H1 (cell line): ENCODE results near the gene MMP27. TPM values are rescaled to one million over a fixed set of nuclear protein-coding genes. Genes with fewer than 3 reads are reported as not detected.

ENCODE experiments used
- CTCF ChIA-PET: fragments of 300-600 bp; sonication (Branson Sonifier 250); formaldehyde crosslinking; loops from one replicate; lab custom pipeline; 2021; ENCODE audit not compliant: partially characterized antibody; lab: Charles Lee
- POLR2A ChIA-PET: fragments of 300-600 bp; sonication (Branson Sonifier 250); formaldehyde crosslinking; loops from one replicate; lab custom pipeline; 2021; ENCODE audit warnings: inconsistent platforms; ENCODE audit not compliant: partially characterized antibody; lab: Charles Lee
- DNase-seq, 2 experiments: peaks; one replicate each; pipeline versions ENCODE4 v3.0.0 to v3.0.0-alpha.2; 2010 to 2022; ENCODE audit warnings: low spot score in 2 of 2, low read depth in 1 of 2, mixed read lengths in 1 of 2
- FAIRE-seq: peaks from 2 replicates; lab custom pipeline; 2011; peaks lifted over from hg19 to GRCh38; lab: Jason Lieb, UNC
- H2AFZ ChIP-seq: 2 replicates; pipeline ENCODE4 v1.8.1; 2012; ENCODE audit warnings: low read length, inconsistent platforms
- H2AK5ac ChIP-seq: 2 replicates; pipeline ENCODE4 v1.6.1; 2013; ENCODE audit warnings: low read depth, low read length
- H2BK120ac ChIP-seq: replicated peaks from 2 replicates; pipeline ENCODE3; 2013; ENCODE audit warnings: low read depth, low read length, inconsistent platforms
- H2BK12ac ChIP-seq: 2 replicates; pipeline ENCODE4 v1.6.1; 2013; ENCODE audit warnings: low read depth, low read length
- H2BK15ac ChIP-seq: 2 replicates; pipeline ENCODE4 v1.6.1; 2013; ENCODE audit warnings: low read length
- H2BK20ac ChIP-seq: 2 replicates; pipeline ENCODE4 v1.6.1; 2013; ENCODE audit warnings: low read length
- H2BK5ac ChIP-seq: 2 replicates; pipeline ENCODE4 v1.6.1; 2013; ENCODE audit warnings: low read depth, low read length
- H3K14ac ChIP-seq: 2 replicates; pipeline ENCODE4 v1.6.1; 2013; ENCODE audit warnings: inconsistent platforms; ENCODE audit not compliant: insufficient read length
- H3K18ac ChIP-seq: 2 replicates; pipeline ENCODE4 v1.6.1; 2013; ENCODE audit warnings: low read length; ENCODE audit errors: extremely low read depth
- H3K23ac ChIP-seq: 2 replicates; pipeline ENCODE4 v1.6.1; 2013; ENCODE audit warnings: inconsistent platforms; ENCODE audit not compliant: insufficient read length
- H3K23me2 ChIP-seq: 2 replicates; pipeline ENCODE4 v1.6.1; 2013; ENCODE audit warnings: low read depth, low read length
- H3K27ac ChIP-seq: 2 replicates; pipeline ENCODE4 v1.6.1; 2011; ENCODE audit warnings: low read depth, low read length, inconsistent platforms
- H3K27me3 ChIP-seq, 4 experiments: replicated peaks in 1 of 4; 1 replicate in 1 of 4; 2 replicates in 3 of 4; pipeline versions ENCODE4 v1.6.1 to v1.8.1; 2011 to 2013; ENCODE audit warnings: low read length in 3 of 4, mild to moderate bottlenecking in 3 of 4, inconsistent platforms in 2 of 4, mixed read lengths in 2 of 4, moderate library complexity in 1 of 4; ENCODE audit not compliant: control insufficient read depth in 3 of 4, insufficient read depth in 3 of 4; ENCODE audit errors: extremely low read depth in 1 of 4
- H3K36me3 ChIP-seq, 4 experiments: 2 replicates each; pipeline versions ENCODE4 v1.6.1 to v1.8.1; 2011 to 2013; ENCODE audit warnings: mild to moderate bottlenecking in 4 of 4, low read length in 3 of 4, moderate library complexity in 2 of 4, control low read depth in 1 of 4, inconsistent platforms in 1 of 4; ENCODE audit not compliant: insufficient read depth in 4 of 4, control insufficient read depth in 2 of 4
- H3K4ac ChIP-seq: replicated peaks from 2 replicates; pipeline ENCODE3; 2013; ENCODE audit warnings: low read length, low read depth, mixed read lengths, inconsistent platforms; ENCODE audit not compliant: insufficient read length
- H3K4me1 ChIP-seq, 4 experiments: replicated peaks in 1 of 4; 1 replicate in 1 of 4; 2 replicates in 3 of 4; pipeline versions ENCODE4 v1.6.1 to v1.8.1; 2011 to 2013; ENCODE audit warnings: low read length in 3 of 4, inconsistent platforms in 2 of 4, mixed read lengths in 1 of 4; ENCODE audit not compliant: insufficient read depth in 4 of 4, control insufficient read depth in 3 of 4
- H3K4me2 ChIP-seq, 2 experiments: 2 replicates each; pipeline versions ENCODE4 v1.6.1 to v1.8.1; 2011 to 2013; ENCODE audit warnings: low read depth in 2 of 2, low read length in 2 of 2, control low read depth in 1 of 2, inconsistent platforms in 1 of 2, mild to moderate bottlenecking in 1 of 2; ENCODE audit not compliant: insufficient read depth in 1 of 2
- H3K4me3 ChIP-seq, 4 experiments: fragments of 200-600, 300-600 bp in 1 of 4; sonication (generic), shearing (Covaris generic), sonication (Bioruptor Twin) in 1 of 4; 2 replicates each; pipeline versions ENCODE4 v1.5.1 to v1.8.1; 2011 to 2016; ENCODE audit warnings: low read length in 4 of 4, low read depth in 3 of 4, control low read depth in 2 of 4, inconsistent platforms in 2 of 4, mild to moderate bottlenecking in 2 of 4, mixed read lengths in 1 of 4, moderate library complexity in 1 of 4; ENCODE audit not compliant: insufficient read depth in 2 of 4; ENCODE audit errors: extremely low read depth in 1 of 4
- H3K56ac ChIP-seq: replicated peaks from 2 replicates; pipeline ENCODE3; 2013; ENCODE audit warnings: low read depth, mild to moderate bottlenecking, mixed read lengths, low read length, inconsistent platforms; ENCODE audit not compliant: insufficient read length
- H3K79me1 ChIP-seq: 2 replicates; pipeline ENCODE4 v1.6.1; 2013; ENCODE audit warnings: low read depth, low read length, control low read depth
- H3K79me2 ChIP-seq, 2 experiments: 2 replicates each; pipeline versions ENCODE4 v1.6.1 to v1.8.1; 2012 to 2013; ENCODE audit warnings: low read length in 2 of 2, mild to moderate bottlenecking in 2 of 2, inconsistent platforms in 1 of 2; ENCODE audit not compliant: insufficient read depth in 2 of 2, control insufficient read depth in 1 of 2
- H3K9ac ChIP-seq, 4 experiments: replicated peaks in 1 of 4; 1 replicate in 1 of 4; 2 replicates in 3 of 4; pipeline versions ENCODE4 v1.6.1 to v1.8.1; 2011 to 2013; ENCODE audit warnings: low read depth in 3 of 4, low read length in 3 of 4, control low read depth in 2 of 4, mild to moderate bottlenecking in 2 of 4, moderate library complexity in 2 of 4, inconsistent platforms in 1 of 4; ENCODE audit errors: extremely low read depth in 1 of 4
- H3K9me3 ChIP-seq, 2 experiments: 2 replicates each; pipeline versions ENCODE4 v1.6.1 to v1.8.1; 2012 to 2013; ENCODE audit warnings: mild to moderate bottlenecking in 2 of 2, moderate library complexity in 2 of 2, control low read depth in 1 of 2, inconsistent platforms in 1 of 2, low read depth in 1 of 2, low read length in 1 of 2, mixed read lengths in 1 of 2; ENCODE audit not compliant: insufficient read depth in 2 of 2
- H4K20me1 ChIP-seq, 2 experiments: replicated peaks in 1 of 2; 2 replicates each; pipeline versions ENCODE3 to v1.8.1; 2011 to 2013; ENCODE audit warnings: inconsistent platforms in 2 of 2, low read length in 2 of 2, mild to moderate bottlenecking in 1 of 2; ENCODE audit not compliant: insufficient read depth in 2 of 2, control insufficient read depth in 1 of 2
- H4K5ac ChIP-seq: 2 replicates; pipeline ENCODE4 v1.6.1; 2013; ENCODE audit warnings: low read length, low read depth, mixed read lengths, inconsistent platforms; ENCODE audit not compliant: insufficient read length
- H4K8ac ChIP-seq: 2 replicates; pipeline ENCODE4 v1.8.0; 2013; ENCODE audit warnings: mild to moderate bottlenecking, moderate library complexity, low read length, inconsistent platforms; ENCODE audit not compliant: insufficient read depth; ENCODE audit errors: extremely low read depth
- H4K91ac ChIP-seq: replicated peaks from 2 replicates; pipeline ENCODE3; 2013; ENCODE audit warnings: low read length, mixed read lengths, inconsistent platforms; ENCODE audit not compliant: insufficient read length
- BCL11A ChIP-seq, 2 experiments: IDR thresholded peaks; one replicate each; pipeline ENCODE4 v1.6.1; 2011; ENCODE audit warnings: low read depth in 2 of 2, low read length in 2 of 2, mild to moderate bottlenecking in 2 of 2
- CBX5 ChIP-seq: fragments of 300-800, 300-1000 bp; sonication (generic); IDR thresholded peaks from 2 replicates; pipeline ENCODE4 v1.7.1; 2016; ENCODE audit warnings: antibody characterized with exemption, low read length, low read depth
- CEBPB ChIP-seq: IDR thresholded peaks from 2 replicates; pipeline ENCODE4 v1.6.1; 2012; ENCODE audit warnings: low read depth, low read length
- GABPA ChIP-seq: IDR thresholded peaks from 2 replicates; pipeline ENCODE4 v1.6.1; 2011; ENCODE audit warnings: mild to moderate bottlenecking, low read length, moderate library complexity, borderline replicate concordance; ENCODE audit not compliant: insufficient read depth
- KDM5A ChIP-seq: fragments of 200-600 bp; IDR thresholded peaks from 2 replicates; pipeline ENCODE4 v1.7.1; 2012; ENCODE audit warnings: mild to moderate bottlenecking, low read length, inconsistent platforms, mixed read lengths
- POLR2A ChIP-seq, 2 experiments: IDR thresholded peaks; 1 replicate in 1 of 2; 2 replicates in 1 of 2; pipeline ENCODE4 v1.6.1; 2011; ENCODE audit warnings: low read depth in 2 of 2, low read length in 2 of 2, mild to moderate bottlenecking in 2 of 2; ENCODE audit errors: control extremely low read depth in 1 of 2
- POLR2AphosphoS5 ChIP-seq: IDR thresholded peaks from 2 replicates; pipeline ENCODE4 v1.6.1; 2011; ENCODE audit warnings: low read depth, low read length
- RBBP5 ChIP-seq: IDR thresholded peaks from 2 replicates; pipeline ENCODE4 v1.7.1; 2012; ENCODE audit warnings: low read depth, mild to moderate bottlenecking, inconsistent platforms, low read length, moderate library complexity, borderline replicate concordance
- RFX5 ChIP-seq: IDR thresholded peaks from 2 replicates; pipeline ENCODE4 v1.6.1; 2011; ENCODE audit warnings: low read depth, low read length, improper control_type of control experiment, borderline replicate concordance
- SIN3A ChIP-seq, 2 experiments: IDR thresholded peaks in 1 of 2; conservative IDR thresholded peaks in 1 of 2; 2 replicates each; pipeline ENCODE4 v1.6.1; 2011 to 2012; ENCODE audit warnings: low read length in 2 of 2, improper control_type of control experiment in 1 of 2, low read depth in 1 of 2, mild to moderate bottlenecking in 1 of 2
- SIRT6 ChIP-seq: IDR thresholded peaks from one replicate; pipeline ENCODE4 v1.7.1; 2012; ENCODE audit warnings: low read length, inconsistent platforms
- SRF ChIP-seq: IDR thresholded peaks from 2 replicates; pipeline ENCODE4 v1.6.1; 2011; ENCODE audit warnings: mild to moderate bottlenecking, low read depth, low read length, moderate library complexity
- TCF12 ChIP-seq: IDR thresholded peaks from 2 replicates; pipeline ENCODE4 v1.6.1; 2011; ENCODE audit warnings: low read depth, mild to moderate bottlenecking, low read length
- YY1 ChIP-seq: IDR thresholded peaks from 2 replicates; pipeline ENCODE4 v1.6.1; 2011; ENCODE audit warnings: low read depth, mild to moderate bottlenecking, low read length
- WGBS, 2 experiments: shearing (Covaris generic) in 1 of 2; methylation state at CpG; one replicate each; pipeline versions ENCODE4 v1.1.6 to v1.1.7; 2013 to 2015; ENCODE audit warnings: low lambda C conversion rate in 2 of 2, mixed read lengths in 2 of 2, inconsistent platforms in 1 of 2, low coverage in 1 of 2, missing lambda C conversion rate in 1 of 2; ENCODE audit not compliant: insufficient replicate concordance in 2 of 2, insufficient coverage in 1 of 2, insufficient read length in 1 of 2; ENCODE audit errors: extremely low coverage in 1 of 2, missing lambda C conversion rate in 1 of 2; 5-methylcytosine and 5-hydroxymethylcytosine counted together
- long read RNA-seq, 2 experiments: library from RNA in 1 of 2; library from capped mRNA in 1 of 2; stranded (forward); transcript quantifications; one replicate each; pipeline ENCODE4 v2.0.0, GENCODE V29; 2021; ENCODE audit warnings: inconsistent platforms in 1 of 2
- polyA minus RNA-seq, 3 experiments: library from RNA; depleted of rRNA, polyadenylated mRNA; stranded (reverse); fragments of >200 nt; gene quantifications; 1 replicate in 2 of 3; 2 replicates in 1 of 3; pipeline ENCODE4 v1.2.3, GENCODE V29; 2011
- polyA plus RNA-seq, 7 experiments: library from polyadenylated mRNA; depleted of rRNA in 3 of 7; stranded (reverse) in 5 of 7; unstranded in 2 of 7; fragments of >200 nt in 5 of 7; fragments of 200-250 nt in 2 of 7; gene quantifications; 1 replicate in 5 of 7; 2 replicates in 1 of 7; 4 replicates in 1 of 7; pipeline versions ENCODE4 v1.2.1 to v1.2.3, GENCODE V29; 2011 to 2013; ENCODE audit warnings: missing spikeins in 2 of 7, mixed read lengths in 2 of 7
- total RNA-seq: library from RNA; stranded (reverse); fragmentation: NEBNext Ultra II Directional; extraction: Animal tissue kit (Norgen Biotek cat#: 25700); gene quantifications from 2 replicates; pipeline ENCODE4 v1.2.1, GENCODE V29; 2021

MMP27 gene
- not detected in 2 replicates for total RNA-seq
- not detected in 2 replicates for polyA plus RNA-seq (2011; rRNA removed)
- not detected for polyA plus RNA-seq (2011; cell fraction: cytosol; rRNA removed)
- not detected for polyA plus RNA-seq (2011; cell fraction: nucleus; rRNA removed)
- polyA plus RNA-seq (2012, experiment 1 of 2) = not detected in 4 replicates
- not detected for polyA plus RNA-seq (2012, experiment 2 of 2)
- not detected for polyA plus RNA-seq (2013, experiment 1 of 2)
- polyA plus RNA-seq (2013, experiment 2 of 2) = not detected
- polyA minus RNA-seq (2011; rRNA and poly(A)+ RNA removed) = not detected in 2 replicates
- polyA minus RNA-seq (2011; cell fraction: cytosol; rRNA and poly(A)+ RNA removed) = not detected
- polyA minus RNA-seq (2011; cell fraction: nucleus; rRNA and poly(A)+ RNA removed) = not detected
- long read RNA-seq, experiment 1 = 0 reads
- long read RNA-seq, experiment 2 = 0 reads

GRCh38 chr11:102705626-102706025 is at the start of gene MMP27:
TSS of gene MMP27 (minus strand) at chr11:102705769. CDS start at chr11:102705714, 55 bp downstream.
- no peak within 1 kb of the TSS for H3K4me2 ChIP-seq
- TF ChIP-seq RFX5 (no peak), TCF12 (no peak), CBX5 (no peak), YY1 (no peak), POLR2AphosphoS5 (no peak), SIN3A (conservative IDR thresholded peaks at IDR 0.05 in 1 of 2, IDR thresholded peaks at IDR 0.05 in 1 of 2; ENCODE audit: low read depth in 1 of 2, low read length in 2 of 2) (no peak), KDM5A (no peak), SRF (no peak), POLR2A (IDR thresholded peaks at IDR 0.05; ENCODE audit: control extremely low read depth in 1 of 2, low read depth in 2 of 2, low read length in 2 of 2) (no peak), BCL11A (IDR thresholded peaks at IDR 0.05; ENCODE audit: low read depth in 2 of 2, low read length in 2 of 2) (no peak), RBBP5 (no peak), GABPA (no peak), SIRT6 (no peak), CEBPB (no peak)

More at GRCh38 chr11:102705626-102706025, at the start of gene MMP27:
- POLR2A ChIA-PET = no interaction called here
- H3K4me3 ChIP-seq = no peak within 1 kb of the TSS
- H3K9me3 ChIP-seq = no peaks in the 10 kb centered on the region
- no peak within 1 kb of the TSS for H2BK15ac ChIP-seq
- H3K56ac ChIP-seq = no peak within 1 kb of the TSS
- no peak within 1 kb of the TSS for H3K9ac ChIP-seq
- H2BK12ac ChIP-seq = no peak within 1 kb of the TSS
- peaks cover 0 to 3% (median 0%) of the 10 kb centered on the region in 4 experiments; a peak in 1 of 7 replicates for H3K4me1 ChIP-seq
- no peak within 1 kb of the TSS for H2AK5ac ChIP-seq
- H2BK5ac ChIP-seq = no peak within 1 kb of the TSS
- H2BK20ac ChIP-seq = no peak within 1 kb of the TSS
- H3K79me2 ChIP-seq = no peaks in the 10 kb centered on the region
- FAIRE-seq (no peak), DNase-seq (no peak)
- no peak within 1 kb of the TSS for H3K18ac ChIP-seq
- no peaks in the 10 kb centered on the region for H3K23me2 ChIP-seq
- H3K36me3 ChIP-seq = no peaks in the 10 kb centered on the region
- H2BK120ac ChIP-seq = no peak within 1 kb of the TSS
- WGBS, 2 experiments = 70% methylated on average over 5 of the region's 5 CpGs; no CpG with 5 or more reads in 1 of the 2 experiments
- no peak within 1 kb of the TSS for H3K27ac ChIP-seq
- no peak within 1 kb of the TSS for H4K8ac ChIP-seq
- no peak within 1 kb of the TSS for H4K5ac ChIP-seq
- H4K91ac ChIP-seq = no peak within 1 kb of the TSS
- no peak within 1 kb of the TSS for H3K23ac ChIP-seq
- H3K4ac ChIP-seq = no peak within 1 kb of the TSS
- H3K79me1 ChIP-seq = no peaks in the 10 kb centered on the region
- H4K20me1 ChIP-seq = no peaks in the 10 kb centered on the region
- CTCF ChIA-PET = interaction anchor here (2.3 kb wide), 1 partner anchor 27 kb away, joined by 5 read pairs; no protein-coding TSS in a partner anchor
- no peak within 1 kb of the TSS for H2AFZ ChIP-seq
- no peaks in the 10 kb centered on the region for H3K27me3 ChIP-seq
- no peak within 1 kb of the TSS for H3K14ac ChIP-seq
